Kidney (tissue), 14 donors: Measurements from ENCODE around the gene NDC80. TPM values are rescaled to one million over a fixed set of nuclear protein-coding genes. Genes with fewer than 3 reads are reported as not detected.

Experiments
- DNase-seq, 5 donors: peaks; one replicate each; pipeline ENCODE4 v3.0.0-alpha.2; 2013 to 2020
- FAIRE-seq: peaks from 2 replicates; lab custom pipeline; 2012; peaks lifted over from hg19 to GRCh38; lab: Jason Lieb, UNC
- H3K27ac ChIP-seq, 2 donors: one replicate each; pipeline ENCODE4 v1.7.0; 2013; ENCODE audit warnings: low read depth in 2 of 2, low read length in 2 of 2, inconsistent platforms in 1 of 2
- H3K27me3 ChIP-seq: one replicate; pipeline ENCODE4 v1.7.1; 2013; ENCODE audit warnings: low read length, inconsistent platforms; ENCODE audit not compliant: control insufficient read depth, insufficient read depth
- H3K36me3 ChIP-seq, 3 donors: one replicate each; pipeline versions ENCODE4 v1.7.0 to v1.7.1; 2013; ENCODE audit warnings: low read length in 3 of 3, control low read depth in 1 of 3, inconsistent platforms in 1 of 3; ENCODE audit not compliant: insufficient read depth in 3 of 3, control insufficient read depth in 2 of 3
- H3K4me1 ChIP-seq, 3 donors: one replicate each; pipeline versions ENCODE4 v1.7.0 to v1.7.1; 2013; ENCODE audit warnings: low read length in 3 of 3, inconsistent platforms in 1 of 3, low read depth in 1 of 3; ENCODE audit not compliant: control insufficient read depth in 2 of 3, insufficient read depth in 2 of 3
- H3K4me3 ChIP-seq, 3 donors: one replicate each; pipeline versions ENCODE4 v1.7.0 to v1.8.1; 2013; ENCODE audit warnings: low read length in 3 of 3, control low read depth in 1 of 3, inconsistent platforms in 1 of 3
- H3K9ac ChIP-seq, 3 donors: one replicate each; pipeline versions ENCODE4 v1.7.0 to v1.7.1; 2013; ENCODE audit warnings: low read length in 3 of 3, control low read depth in 1 of 3, inconsistent platforms in 1 of 3
- H3K9me3 ChIP-seq, 3 donors: one replicate each; pipeline versions ENCODE4 v1.7.0 to v1.7.1; 2013; ENCODE audit warnings: low read length in 3 of 3, control low read depth in 1 of 3, inconsistent platforms in 1 of 3; ENCODE audit not compliant: control insufficient read depth in 2 of 3, insufficient read depth in 1 of 3
- intact Hi-C: fragments of 100-400 bp; cut with DNase I; formaldehyde crosslinking; loops from one replicate; pipeline ENCODE4 v1.11.1; 2022
- polyA plus RNA-seq: library from polyadenylated mRNA; stranded (reverse); fragments of 350-450 nt; fragmentation: Illumina TruSeq; extraction: RNeasy Lipid Tissue Mini Kit (QIAGEN cat#74804); gene quantifications from one replicate; pipeline ENCODE4 v1.2.3, GENCODE V29; 2014; ENCODE audit warnings: low read depth, low replicate concordance; ENCODE audit not compliant: insufficient read depth
- total RNA-seq: library from RNA; stranded (reverse); fragmentation: NEBNext Ultra II Directional; extraction: Animal tissue kit (Norgen Biotek cat#: 25700); gene quantifications from one replicate; pipeline ENCODE4 v1.2.1, GENCODE V29; 2021
- TF ChIP-seq, protein P1 (sequence below): IDR thresholded peaks from 3 replicates; pipeline ENCODE4 v1.5.1; 2012; ENCODE audit warnings: mild to moderate bottlenecking, moderate library complexity, borderline replicate concordance; ENCODE audit not compliant: insufficient read depth; ENCODE audit errors: extremely low read depth
- donor health status: control.
- donor health status: control.
- donor health status: control.
- donor health status: control.
- donor health status: control.
- donor health status: DM: yes; HTN: yes; CAD: no.
- donor health status: Normal renal cell carcinoma (clear cell type).

NDC80 gene
- total and polyA plus RNA-seq, 2 donors from 2014 or later = 0.63 to 0.99 TPM

DNA sequence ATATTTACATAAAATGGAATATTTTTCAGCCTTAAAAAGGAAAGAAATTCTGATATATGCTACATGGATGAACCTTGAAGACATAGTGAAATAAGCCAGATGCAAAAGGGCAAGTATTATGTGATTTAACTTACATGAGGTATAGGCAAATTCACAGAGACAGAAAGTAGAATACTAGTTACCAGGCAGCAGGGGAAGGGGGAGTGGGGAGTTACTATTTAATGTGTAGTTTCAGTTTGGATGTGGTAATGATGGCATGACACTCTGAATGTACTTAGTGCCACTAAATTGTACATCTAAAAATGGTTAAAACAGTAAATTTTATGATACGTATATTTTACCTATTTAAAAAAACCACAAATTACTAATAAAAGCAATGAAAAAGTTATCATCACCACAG is 12.1 kb upstream of the NDC80 start:
- Histone ChIP-seq H3K4me3 (no peak overlapping the region), H3K4me1 (no peaks in the 10 kb centered on the region), H3K27ac (no peak overlapping the region), H3K27me3 (no peaks in the 10 kb centered on the region), H3K36me3 (no peaks in the 10 kb centered on the region), H3K9me3 (no peaks in the 10 kb centered on the region), H3K9ac (no peak overlapping the region)
- DNase-seq (no peak), FAIRE-seq (no peak)
- intact Hi-C loops = no loop called here
- TF ChIP-seq, protein P1, sequence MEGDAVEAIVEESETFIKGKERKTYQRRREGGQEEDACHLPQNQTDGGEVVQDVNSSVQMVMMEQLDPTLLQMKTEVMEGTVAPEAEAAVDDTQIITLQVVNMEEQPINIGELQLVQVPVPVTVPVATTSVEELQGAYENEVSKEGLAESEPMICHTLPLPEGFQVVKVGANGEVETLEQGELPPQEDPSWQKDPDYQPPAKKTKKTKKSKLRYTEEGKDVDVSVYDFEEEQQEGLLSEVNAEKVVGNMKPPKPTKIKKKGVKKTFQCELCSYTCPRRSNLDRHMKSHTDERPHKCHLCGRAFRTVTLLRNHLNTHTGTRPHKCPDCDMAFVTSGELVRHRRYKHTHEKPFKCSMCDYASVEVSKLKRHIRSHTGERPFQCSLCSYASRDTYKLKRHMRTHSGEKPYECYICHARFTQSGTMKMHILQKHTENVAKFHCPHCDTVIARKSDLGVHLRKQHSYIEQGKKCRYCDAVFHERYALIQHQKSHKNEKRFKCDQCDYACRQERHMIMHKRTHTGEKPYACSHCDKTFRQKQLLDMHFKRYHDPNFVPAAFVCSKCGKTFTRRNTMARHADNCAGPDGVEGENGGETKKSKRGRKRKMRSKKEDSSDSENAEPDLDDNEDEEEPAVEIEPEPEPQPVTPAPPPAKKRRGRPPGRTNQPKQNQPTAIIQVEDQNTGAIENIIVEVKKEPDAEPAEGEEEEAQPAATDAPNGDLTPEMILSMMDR = no peak

DNA sequence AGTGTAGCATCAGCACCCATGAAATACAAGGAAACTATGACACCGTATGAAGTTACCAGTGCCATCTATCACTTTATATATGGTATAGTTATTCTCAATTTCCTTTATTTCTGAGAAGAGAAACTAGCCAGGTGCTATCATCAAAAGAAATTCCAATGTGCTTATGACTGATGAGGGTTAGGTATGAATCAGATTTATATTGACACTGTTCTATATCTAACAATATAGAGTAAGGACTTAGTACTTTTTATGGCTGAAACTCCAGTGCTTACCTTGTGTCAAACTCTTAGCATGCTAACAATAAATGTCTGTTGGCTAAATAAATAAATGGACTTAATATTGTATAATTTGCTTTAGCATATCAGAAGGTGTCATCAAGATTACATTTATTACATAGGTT is 7.0 kb upstream of the NDC80 start:
- TF ChIP-seq, protein P1 = no peak
- H3K27me3 ChIP-seq = no peaks in the 10 kb centered on the region
- no peak overlapping the region for H3K27ac ChIP-seq
- DNase-seq (no peak), FAIRE-seq (no peak)
- H3K9ac ChIP-seq = no peak overlapping the region
- no peak overlapping the region for H3K4me3 ChIP-seq
- no peaks in the 10 kb centered on the region for H3K36me3 ChIP-seq
- intact Hi-C loops = no loop called here
- H3K4me1 ChIP-seq = no peaks in the 10 kb centered on the region
- no peaks in the 10 kb centered on the region for H3K9me3 ChIP-seq

DNA sequence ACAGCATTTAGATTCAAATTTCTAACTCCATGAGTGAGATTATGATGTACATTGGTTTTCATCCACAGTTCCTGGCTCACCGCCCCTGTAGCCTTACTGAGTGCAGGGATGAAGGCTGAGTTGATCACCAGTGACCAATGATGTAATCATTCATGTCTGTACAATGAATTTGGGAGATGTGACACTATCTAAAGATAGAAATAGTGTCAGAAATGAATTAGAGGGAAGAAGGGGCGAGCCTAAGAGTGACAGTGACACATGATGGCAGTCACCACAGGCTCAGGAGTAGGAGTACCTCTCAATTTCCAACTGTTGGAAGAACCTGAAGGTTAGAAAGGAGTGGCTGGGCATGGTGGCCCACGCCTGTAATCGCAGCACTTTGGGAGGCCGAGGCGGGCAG is 3.2 kb upstream of the NDC80 start:
- intact Hi-C loops = no loop called here
- Histone ChIP-seq H3K4me1 (peaks cover 0 to 8% (median 8%) of the 10 kb centered on the region in 3 donors), H3K36me3 (no peaks in the 10 kb centered on the region), H3K9ac (no peak overlapping the region), H3K27ac (no peak overlapping the region), H3K4me3 (no peak overlapping the region), H3K27me3 (no peaks in the 10 kb centered on the region), H3K9me3 (no peaks in the 10 kb centered on the region)
- FAIRE-seq = no peak
- DNase-seq = no peak
- TF ChIP-seq, protein P1 = no peak

DNA sequence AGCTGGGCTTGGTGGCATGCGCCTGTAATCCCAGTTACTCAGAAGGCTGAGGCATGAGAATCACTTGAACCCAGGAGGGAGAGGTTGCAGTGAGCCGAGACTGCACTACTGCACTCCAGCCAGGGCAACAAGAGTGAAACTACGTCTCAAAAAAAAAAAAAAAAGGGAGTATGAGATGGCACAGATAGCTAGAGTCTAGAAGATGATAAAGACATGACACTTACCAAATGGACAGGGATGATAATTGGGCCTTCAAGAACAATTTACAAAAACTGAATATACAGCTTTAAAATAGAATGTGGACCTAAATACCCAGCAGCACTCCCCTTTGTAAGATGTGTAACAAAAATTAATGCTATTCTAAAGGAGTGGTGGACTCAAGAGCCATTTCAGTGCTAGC is 2.8 kb upstream of the NDC80 start:
- FAIRE-seq (no peak), DNase-seq (no peak)
- Histone ChIP-seq H3K4me1 (peaks cover 0 to 8% (median 8%) of the 10 kb centered on the region in 3 donors), H3K27me3 (no peaks in the 10 kb centered on the region), H3K4me3 (no peak overlapping the region), H3K36me3 (no peaks in the 10 kb centered on the region), H3K9ac (no peak overlapping the region), H3K27ac (no peak overlapping the region), H3K9me3 (no peaks in the 10 kb centered on the region)
- TF ChIP-seq, protein P1 = no peak
- intact Hi-C loops = no loop called here
